Activated T-cell treated with anti-CD3 and anti-CD28 coated beads, Interleukin-2, amount 50 U/mL, for 1 hour (primary cell): Measurements from ENCODE around the gene SPATA16.
"Not testable (repeated sequence)": the region's sequence is repeated elsewhere in the genome, so short reads cannot be mapped to it uniquely, and the experiment has no call there.

ENCODE experiments used
- DNase-seq: peaks from one replicate; pipeline ENCODE4 v3.0.0-alpha.2; 2020

Gene SPATA16

DNA sequence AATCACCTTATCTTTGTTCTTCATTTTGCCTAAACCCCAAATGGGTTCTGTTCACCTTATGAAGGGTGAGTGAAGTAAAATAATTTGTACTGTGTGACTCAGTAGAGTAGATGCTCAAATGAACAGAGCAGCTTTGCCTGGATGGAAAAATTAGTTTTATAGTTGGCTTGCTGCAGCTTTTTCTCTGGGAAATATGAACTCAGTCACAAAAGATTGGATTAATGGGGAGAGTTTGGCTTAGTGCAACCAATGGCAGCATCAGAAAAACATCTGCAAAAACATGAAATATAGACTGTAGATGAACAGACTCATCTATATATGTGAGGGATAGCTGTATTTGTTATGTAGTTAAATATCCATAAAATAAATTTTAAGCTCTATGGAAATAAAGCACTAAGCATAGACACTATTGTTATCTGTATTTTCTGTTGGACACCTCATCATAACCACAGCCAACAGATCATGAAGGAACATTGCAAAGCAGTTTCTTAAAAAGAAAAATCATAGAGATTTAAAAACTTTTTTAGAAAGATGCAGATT, 209.2 kb downstream of the SPATA16 start:
- DNase-seq = no peak

DNA sequence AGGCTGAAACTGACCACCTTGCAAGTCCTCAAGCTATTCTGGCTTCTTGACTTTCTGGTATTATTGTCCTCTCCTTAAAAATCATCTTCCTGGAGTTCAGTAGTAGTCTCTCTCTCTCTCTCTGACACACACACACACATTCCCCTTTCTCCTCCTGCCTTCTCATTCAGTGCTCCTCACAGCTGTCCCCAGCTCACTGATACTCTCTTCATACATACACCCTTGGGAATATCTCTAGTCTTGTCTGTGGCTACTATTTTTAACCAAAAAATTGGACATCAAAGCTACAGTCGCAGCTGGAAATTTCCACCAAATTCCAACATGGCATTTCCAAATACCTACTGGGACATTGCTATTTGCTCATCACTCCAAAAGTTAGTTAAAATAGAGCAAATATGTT, 211.6 kb downstream of the SPATA16 start:
- DNase-seq = no peak

DNA sequence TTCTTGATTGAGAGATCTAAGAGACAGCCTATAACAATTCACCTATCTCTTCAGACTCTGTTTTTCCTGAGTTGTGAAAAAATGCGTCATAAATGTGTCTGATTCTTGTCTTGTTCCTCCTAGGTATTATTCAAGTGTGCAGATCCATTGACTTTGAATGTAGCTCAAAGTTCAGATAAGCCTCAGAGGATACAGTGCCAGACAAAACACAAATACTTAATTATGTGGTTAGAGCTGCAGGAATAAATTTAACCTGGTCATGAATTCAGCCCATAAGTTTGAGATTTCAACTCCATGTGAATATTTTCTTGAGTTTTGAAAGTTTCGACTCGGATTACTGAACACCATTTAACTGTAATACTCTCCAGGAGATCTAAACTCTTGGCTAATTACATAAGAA, 216.5 kb downstream of the SPATA16 start:
- no peak for DNase-seq

DNA sequence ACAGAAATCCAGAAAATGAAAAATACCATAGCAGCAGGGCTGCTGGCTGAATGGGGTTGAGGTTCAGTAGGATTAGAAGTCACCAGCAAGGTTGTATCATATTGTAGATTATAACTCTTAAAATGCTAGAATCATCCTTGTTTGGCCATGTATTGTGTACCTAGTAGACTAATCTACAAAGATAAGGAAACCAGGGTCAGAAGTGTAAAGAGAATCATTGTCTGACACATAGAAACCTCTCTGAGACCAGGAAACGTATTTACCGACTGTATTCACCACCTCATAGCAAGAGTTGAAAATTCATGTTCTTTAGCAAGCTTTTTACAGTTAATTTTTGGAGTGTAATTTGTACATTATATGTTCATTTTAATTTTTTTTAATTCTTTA, 221.7 kb downstream of the SPATA16 start:
- DNase-seq = no peak

DNA sequence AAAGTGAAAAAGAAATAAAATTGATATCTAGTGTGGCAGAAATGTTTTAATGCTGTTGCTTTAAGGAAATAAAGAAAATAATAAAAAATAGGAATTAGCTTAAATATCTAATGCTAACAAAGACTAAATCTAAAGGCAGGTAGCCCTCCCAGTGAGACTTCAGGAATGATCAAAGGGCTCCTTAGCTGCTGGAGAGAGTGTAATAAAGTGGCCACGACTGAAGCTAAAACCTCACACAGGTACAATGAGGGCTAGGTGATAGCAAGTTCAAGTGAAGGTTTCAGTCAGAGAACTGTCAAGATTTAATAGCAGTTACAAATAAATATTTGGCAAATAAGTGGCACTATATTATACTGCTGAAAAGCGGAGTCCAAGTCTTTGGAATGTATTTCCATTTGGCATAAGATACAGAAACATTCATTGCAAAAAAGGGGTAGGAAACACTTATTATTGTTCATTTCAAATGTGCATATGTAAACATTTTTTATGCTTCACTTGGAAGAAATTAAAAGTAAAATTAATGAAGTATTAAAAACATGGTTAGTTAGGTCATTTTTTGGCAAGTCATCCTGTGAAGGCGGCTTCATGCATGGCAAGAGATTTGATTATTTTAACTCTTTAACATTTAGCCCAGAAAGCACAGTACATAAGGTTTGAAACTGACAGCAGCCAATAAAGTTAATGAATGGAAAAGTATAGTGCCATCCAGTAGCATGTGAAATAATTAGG, 222.3 kb downstream of the SPATA16 start:
- DNase-seq = no peak

DNA sequence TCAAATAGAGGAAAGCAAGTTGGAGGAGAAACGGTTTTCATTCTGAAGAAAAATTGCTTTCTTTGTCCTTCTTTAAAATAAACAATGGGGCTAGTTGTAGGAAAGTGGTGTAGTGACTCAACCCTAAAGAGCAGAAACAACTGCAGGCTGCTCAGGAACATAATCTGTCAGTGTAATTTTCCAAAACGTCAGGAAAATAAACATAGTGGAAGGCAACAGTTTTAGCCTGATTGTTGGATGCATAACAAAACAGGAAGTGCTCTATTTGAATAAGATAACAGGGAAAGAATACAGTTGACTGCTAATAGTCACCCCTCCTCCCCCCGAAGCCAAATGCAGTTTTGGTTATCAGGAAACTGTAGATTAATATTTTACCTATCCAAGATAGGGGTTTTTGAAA, 222.9 kb downstream of the SPATA16 start:
- no peak for DNase-seq

DNA sequence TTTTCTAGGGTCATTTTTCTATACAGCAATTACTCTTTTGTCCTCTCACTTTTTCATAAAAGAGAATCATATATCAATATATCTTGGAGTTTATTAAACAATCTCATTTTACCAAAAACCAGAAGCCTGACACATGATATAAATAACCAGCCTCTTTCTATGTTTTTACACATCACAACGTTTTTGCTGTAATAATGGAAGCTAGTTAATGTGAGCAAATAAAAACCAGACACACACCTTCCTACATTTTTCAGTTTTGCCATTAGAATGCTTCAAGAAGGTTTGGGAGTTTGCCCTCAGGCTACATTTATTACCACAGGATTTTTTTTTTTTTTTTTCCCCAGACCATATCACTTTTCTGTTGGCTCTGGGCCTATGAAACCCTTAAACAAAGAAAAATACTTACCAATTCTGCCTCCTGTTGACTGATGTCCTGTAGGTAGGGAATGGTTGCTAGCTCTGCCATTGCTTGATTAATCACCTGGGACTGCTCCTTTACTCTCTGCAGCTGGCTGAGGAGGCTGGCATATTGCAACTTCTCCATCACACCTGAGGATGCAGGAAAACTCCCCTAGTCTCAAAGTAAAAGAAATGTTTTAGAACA, 225.0 kb downstream of the SPATA16 start:
- DNase-seq = no peak

DNA sequence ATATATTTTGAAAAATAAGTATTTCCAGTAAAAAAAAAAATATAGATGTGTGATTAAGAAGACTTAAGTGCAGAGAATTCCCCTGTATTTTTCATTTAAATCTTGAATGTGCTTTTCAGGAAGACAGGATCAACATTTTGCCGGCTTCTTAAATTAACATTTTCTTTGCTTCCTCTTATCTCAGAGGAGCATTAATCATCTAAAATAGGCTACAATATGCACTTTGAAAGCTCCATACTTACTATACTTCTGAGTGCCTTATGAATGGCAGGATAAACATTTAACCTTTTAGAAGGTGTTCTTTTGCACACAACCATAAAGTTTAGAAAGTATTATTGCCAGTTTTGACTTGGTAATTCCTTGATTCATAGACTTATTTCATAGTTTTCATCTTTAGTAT, 226.2 kb downstream of the SPATA16 start:
- DNase-seq = no peak

DNA sequence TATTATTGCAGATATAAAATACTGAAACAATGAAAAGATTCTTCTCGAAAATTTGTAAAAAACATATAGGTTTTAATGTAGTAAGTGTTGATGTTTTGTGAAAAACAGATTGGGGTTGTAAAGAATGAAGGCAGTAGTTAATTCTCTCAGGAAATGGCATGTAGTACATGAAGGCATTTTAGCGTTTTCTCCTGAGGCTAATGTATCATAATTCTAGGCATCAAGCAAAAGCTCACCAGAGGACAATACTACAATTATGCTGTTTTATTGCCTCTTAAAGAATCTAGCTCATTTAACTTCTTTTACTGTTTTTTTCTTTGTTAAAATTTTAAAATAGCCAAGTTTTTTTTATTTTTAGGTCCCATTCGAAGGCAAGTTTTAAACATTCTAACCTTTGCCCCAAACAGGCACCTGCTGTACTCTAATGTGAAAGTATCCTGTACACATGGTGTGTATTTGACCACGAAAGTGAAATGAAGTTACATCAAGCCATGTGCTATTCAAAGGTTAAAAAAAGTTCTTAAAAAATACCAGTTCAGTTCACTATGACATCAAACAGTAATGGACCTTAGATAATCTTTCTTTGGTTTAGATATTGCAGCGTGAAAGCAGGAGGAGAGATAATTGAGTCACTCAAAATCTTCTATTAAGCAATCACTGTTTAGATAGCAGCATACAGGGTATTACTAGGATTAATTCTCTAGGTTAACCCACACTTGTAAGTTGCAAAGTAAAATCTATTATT, 227.0 kb downstream of the SPATA16 start:
- no peak for DNase-seq

DNA sequence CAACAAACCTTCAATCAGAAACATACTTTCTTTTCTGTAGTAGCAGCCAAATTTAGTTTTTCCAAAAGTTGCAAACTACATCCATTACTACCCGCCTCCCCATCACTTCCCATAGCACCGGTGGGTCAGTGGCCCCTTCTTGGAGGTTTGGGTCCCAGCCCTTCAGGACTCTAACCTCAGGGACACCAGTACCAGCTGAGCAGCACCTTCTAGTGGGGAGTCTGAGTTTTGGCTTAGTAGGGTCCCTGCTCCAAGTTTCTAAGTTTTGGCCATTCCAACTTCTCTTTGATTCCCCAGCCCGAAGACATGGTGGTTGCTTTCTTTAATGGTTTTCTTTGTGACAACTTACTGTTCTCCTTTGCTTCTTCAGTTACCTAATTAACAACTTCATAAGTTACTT, 229.9 kb downstream of the SPATA16 start:
- no peak for DNase-seq

DNA sequence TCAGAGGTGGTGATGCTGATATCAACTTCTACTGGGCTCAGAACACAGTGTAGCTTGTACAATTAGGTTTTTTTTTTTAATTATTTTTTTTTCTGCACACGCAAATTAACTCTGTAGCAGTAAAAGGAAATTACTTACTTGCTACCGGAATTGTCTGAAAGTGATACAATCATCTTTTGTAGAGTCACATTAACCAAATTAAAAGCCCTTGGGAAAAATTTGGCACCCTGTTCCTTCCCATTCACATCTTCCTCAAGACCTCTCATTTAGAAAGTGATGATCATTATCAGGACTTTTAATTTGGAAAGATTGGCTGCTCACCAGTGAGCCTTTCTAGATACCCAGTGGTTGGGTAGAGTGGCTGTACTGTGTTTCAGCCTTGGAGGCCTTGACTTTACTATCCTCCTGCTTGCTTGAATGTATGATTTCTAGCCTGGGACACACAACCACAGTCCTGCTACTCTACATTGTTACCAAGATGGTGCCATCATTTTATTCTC, 232.2 kb downstream of the SPATA16 start:
- no peak for DNase-seq

DNA sequence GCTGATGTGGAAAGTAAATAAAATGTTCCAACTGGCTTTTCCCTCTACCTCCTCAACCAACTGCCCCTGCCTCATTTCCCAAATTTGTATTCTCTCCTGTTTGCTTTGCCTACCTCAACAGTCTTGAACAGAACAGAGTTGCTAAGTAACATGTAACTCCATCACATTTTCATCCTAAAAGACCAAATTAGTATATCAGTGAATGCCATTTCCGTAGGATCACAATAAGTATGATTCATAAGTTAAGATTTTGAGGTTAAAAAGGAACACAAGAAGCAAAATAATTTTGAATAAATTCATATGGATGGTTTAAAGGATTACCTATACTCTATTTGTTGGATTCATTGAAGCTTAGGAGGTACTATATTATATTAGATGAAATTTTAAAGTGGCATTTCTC, 235.6 kb downstream of the SPATA16 start:
- DNase-seq = no peak

DNA sequence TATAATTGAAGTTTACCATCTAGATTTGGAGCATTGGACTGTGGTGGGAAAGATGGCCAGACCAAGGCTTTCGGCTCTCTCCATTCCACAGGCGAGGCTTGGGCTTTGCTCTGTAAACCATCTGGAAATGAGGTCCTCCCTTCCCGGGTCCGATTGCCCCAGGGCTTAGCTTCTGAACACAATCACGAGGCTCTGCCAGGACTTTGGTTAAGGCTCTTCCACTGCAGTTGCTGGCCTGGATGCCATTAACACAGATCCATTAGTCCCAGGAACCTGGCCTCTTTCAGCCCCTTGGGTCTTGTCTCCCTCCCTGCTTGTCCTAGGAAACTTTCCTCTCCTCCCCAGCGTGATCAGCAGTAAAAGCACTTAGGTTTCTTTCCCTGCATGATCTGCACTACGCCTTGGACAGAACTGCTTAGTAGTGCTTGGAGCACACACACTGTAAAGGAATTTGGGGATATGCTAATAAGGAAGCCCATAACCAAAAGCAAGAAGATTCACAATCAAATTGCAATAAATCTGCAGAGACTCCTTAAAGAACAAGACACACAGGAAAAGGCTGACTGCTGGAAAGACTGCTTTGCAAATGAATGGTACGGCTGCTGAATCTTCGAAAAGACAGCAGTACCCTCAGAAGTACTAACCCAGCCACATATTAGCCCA, 236.2 kb downstream of the SPATA16 start:
- no peak for DNase-seq

DNA sequence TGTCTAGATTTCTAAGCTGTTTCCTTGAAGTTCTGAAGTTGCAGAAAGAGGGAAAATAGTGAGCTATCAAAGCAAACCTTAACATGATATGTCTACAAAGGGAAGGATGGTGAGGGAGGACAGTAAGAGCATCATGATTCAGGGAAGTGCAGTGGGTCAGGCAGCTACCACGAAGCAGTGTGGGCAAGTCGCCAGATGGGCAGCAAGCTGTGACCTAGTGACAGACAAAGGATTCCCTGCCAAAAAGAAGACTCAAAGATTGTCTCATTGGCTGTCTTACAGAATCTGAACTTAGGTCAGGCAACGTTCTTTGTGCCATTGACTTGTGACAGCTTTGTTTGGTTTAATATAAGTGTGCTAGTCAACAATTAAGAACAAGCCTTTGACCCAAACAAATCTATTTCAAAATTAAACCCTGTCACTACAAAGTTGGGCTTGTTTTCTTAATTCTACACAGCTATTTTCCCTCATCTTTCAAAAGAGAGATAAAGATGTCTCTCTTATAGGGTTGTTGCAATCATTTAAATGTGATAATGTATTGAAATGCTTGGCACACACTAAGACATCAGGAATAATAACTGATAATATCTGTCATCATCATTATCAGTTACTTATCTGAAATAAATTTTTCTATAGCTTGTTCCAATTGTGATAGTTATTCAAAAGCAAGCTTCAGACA, 237.3 kb downstream of the SPATA16 start:
- no peak for DNase-seq

DNA sequence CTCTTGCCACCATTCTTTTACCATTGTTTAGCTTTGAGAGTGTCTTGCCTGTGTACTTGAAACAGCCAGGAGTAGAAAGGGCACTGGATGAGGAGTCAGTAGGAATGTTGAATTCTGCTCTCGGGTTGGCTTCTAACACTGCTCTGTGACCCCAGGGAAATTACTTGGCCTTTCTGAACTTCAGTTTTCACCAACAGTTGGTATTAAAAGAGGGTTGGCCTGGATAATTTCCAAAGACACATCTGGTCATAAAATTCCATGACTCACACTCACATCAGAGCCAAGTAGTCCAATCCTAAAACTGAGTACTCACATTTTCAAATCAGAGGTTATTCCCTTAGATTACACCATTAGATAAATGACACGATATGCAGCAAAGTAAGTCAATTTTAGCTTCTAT, 248.9 kb downstream of the SPATA16 start:
- no peak for DNase-seq

DNA sequence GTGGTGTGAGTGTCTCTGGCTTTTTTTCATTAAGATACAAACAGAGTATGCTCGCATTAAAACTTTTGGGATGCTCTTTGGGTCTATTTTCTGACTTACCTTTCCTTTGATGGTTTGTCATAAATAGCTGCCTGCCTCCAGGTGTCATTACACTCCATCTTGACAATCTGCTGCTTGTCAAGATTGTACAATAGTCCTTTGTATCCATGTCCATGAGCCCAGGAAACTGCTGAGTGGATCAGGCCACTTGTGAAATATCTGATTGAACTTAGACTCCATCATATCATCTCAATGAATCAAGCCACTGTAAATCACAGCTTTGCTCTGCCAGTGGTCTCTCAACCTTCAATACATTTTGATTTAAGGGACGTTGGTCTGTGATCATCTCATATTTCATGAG, 255.3 kb downstream of the SPATA16 start:
- DNase-seq = no peak

DNA sequence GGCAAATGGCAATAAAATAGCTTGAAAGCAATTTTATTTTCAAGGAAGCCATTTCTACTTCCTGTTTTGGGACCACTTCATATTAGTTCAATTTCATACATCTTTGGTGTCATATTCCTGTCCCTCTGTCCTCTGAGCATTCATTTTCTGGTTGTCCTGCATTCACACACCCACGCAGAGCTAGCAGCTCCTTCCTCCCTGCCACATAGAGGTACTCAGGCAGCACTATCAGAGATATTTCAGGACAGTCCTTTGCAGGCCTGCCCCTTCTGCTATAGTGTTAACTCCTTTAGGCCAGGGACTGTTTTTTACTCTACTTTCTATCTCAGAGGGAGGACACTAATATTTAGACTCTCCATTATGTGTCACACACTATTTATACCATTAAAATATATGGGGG, 258.5 kb downstream of the SPATA16 start:
- no peak for DNase-seq

DNA sequence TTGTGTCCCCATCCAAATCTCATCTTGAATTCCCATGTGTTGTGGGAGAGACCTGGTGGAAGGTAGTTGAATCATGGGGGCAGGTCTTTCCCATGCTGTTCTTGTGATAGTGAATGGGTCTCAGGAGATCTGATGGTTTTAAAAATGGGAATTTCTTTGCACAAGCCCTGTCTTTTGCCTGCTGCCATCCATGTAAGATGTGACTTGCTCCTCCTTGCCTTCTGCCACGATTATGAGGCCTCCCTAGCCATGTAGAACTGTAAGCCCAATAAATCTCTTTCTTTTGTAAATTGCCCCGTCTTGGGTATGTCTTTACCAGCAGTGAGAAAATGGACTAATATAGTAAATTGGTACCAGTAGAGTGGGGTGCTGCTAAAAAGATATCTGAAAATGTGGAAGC, 261.7 kb downstream of the SPATA16 start:
- not testable (repeated sequence) for DNase-seq

DNA sequence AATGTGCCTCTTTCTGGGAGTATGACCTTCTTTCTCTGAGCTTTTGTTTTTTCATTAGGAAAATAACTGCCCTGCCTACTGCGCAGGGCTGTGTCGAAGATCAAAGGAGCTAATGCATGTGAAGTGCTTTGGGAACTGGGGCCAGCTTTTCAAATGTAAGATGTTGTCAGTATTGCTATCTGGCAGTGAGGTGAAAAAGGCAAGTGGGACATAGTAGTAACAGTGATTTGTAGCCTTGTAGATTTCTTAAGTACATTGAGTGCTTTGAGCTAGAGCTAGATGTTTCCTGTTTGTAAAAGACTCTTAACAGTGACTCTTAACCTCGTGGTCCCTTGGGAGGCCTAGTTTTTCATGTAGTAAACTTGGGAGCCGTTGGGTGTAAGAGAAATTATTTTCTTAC, 264.0 kb downstream of the SPATA16 start:
- DNase-seq = no peak

DNA sequence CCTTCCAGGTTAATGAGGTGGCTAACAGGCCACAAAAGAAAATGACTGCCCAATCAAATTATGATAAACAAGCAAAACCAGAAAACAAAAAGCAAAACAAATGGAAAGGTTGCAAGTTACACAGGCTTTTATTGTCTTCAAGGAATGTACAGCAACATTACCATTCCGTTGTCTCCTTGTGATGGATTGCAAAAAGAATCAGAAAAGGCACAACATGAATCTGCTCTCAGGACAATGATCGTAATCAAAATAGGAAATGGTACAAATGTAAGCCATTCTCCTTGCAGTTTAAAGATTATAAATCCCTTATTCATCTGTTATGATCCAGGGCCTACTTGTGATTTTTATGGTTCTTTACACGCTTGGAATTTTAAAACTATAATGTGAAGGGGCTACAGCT, 264.7 kb downstream of the SPATA16 start:
- no peak for DNase-seq

DNA sequence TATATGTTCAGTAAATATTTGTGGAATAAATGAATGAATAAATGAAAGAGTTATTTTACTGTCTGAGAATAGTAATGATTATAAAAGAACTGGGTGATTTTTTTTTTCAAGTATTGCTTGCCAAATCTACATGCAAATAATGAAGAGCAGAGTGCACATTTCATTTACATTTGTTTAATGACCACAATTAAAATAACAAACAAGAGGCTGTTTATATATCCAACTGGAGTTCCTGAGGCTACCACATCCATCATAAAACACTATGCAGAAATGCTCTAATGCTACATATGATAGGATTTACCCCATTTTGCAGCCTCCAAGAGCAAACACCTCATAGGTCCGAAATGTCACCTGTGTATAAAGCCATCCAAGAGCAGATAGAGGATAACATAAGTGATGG, 266.0 kb downstream of the SPATA16 start:
- no peak for DNase-seq

DNA sequence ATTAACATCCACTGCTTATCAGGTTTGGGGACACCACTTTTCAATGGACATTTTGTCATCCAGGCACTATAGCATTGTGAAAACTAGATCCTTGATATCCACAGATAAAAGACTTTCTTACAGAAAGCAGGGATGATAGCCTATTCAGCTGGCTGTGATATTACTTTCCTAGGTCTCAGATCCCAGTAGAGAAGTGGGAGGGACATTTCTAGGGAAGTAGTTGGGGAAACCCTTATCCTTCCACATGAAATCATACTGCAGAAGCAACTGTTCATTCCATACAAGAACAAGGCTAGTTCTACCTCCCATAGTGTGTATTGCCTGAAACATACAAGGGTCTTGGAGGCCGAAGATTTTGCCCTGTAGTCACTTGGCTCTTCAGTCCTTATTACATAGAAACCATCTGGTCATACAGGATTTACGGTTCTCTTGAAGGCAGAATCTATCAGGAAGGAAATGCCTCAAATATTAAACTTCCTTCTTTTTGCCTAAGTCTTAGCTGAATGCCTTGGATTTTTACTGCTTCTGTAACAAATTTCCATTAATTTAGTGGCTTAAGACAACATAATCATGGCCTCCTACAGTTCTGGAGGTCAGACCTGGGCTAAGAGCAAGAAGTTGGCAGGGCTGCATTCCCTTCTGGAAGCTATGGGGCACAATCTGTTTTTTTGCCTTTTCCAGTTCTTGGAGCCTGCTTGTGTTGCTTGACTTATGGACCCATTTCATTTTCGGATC, 271.1 kb downstream of the SPATA16 start:
- DNase-seq = no peak
